Neural crest cell (in vitro differentiated cells): ENCODE measurements around the gene ACSS1. TPM values are rescaled to one million over a fixed set of nuclear protein-coding genes. Genes with fewer than 3 reads are reported as not detected.

Experiments
- DNase-seq: peaks from one replicate; pipeline ENCODE4 v3.0.0; 2021; ENCODE audit warnings: low read depth, mixed read lengths, low spot score
- H3K27ac Mint-ChIP-seq: one replicate; pipeline ENCODE4 v1.8.0; 2021; ENCODE audit warnings: mild to moderate bottlenecking, mixed read lengths; ENCODE audit not compliant: unreplicated experiment
- H3K27me3 Mint-ChIP-seq: 2 replicates; pipeline ENCODE4 v1.8.0; 2021; ENCODE audit warnings: low read depth, mild to moderate bottlenecking, mixed read lengths
- H3K36me3 Mint-ChIP-seq: 2 replicates; pipeline ENCODE4 v1.8.0; 2021; ENCODE audit warnings: low read depth, mild to moderate bottlenecking, mixed read lengths
- H3K4me1 Mint-ChIP-seq: 2 replicates; pipeline ENCODE4 v1.8.0; 2021; ENCODE audit warnings: mixed read lengths
- H3K4me3 Mint-ChIP-seq: one replicate; pipeline ENCODE4 v1.8.0; 2021; ENCODE audit warnings: mild to moderate bottlenecking, mixed read lengths
- H3K9me3 Mint-ChIP-seq: 2 replicates; pipeline ENCODE4 v1.8.0; 2021; ENCODE audit warnings: mixed read lengths
- CTCF ChIP-seq: fragments of 200-600 bp; sonication (generic); conservative IDR thresholded peaks from 2 replicates; pipeline ENCODE4 v1.5.0; 2021; ENCODE audit warnings: antibody characterized with exemption, mild to moderate bottlenecking
- total RNA-seq: library from RNA; stranded (reverse); gene quantifications from 2 replicates; pipeline ENCODE4 v1.2.1, GENCODE V29; 2021

Gene ACSS1
- total RNA-seq, 1 donor from 2014 or later, result 14.0 TPM

DNA sequence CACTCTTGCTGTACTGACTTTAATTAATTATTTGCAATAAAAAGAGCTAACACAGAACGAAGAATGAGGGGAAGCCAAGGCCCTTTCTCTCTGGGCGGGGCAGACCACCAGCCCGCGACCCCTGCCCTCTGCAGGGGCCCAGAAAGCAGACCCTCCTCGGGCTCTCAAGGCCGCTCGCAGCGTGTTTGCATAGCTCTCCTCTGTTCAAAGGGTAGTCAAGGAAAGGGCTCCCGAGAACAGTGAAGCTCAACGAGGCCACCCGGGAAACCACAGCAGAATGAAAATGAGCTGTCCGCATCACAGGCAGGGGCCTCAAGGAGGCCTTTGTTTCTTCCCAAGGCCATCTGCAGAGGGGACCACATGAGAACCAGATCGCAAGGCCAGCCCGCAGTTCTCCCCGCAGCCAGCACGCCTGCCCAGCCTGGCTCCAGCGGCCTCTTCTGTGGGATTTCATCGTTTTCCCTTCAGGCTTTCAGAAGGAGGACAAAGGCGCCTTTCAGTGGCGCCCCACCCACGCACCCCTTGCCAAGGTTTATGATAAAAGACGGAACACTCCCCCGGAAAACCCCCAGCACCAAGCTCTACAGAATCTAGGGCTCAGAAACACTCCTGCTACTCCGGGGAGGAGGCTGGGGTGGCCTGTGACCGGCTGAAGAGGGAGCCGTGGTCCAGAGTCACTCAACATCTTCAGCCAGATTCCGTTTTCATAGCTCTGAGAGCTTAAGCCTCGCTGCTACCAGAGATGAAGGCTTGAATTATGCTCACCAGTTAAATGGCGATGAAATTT lies 25.3 kb downstream of the ACSS1 start:
- H3K36me3 Mint-ChIP-seq, result no peaks in the 10 kb centered on the region
- H3K9me3 Mint-ChIP-seq, result no peaks in the 10 kb centered on the region
- peak overlapping the region; percentile 97 for H3K27ac Mint-ChIP-seq
- peak; percentile 68 for DNase-seq
- no peak for TF ChIP-seq CTCF
- peak overlapping the region; percentile 77 for H3K4me3 Mint-ChIP-seq
- H3K4me1 Mint-ChIP-seq, result peaks cover 76% of the 10 kb centered on the region
- H3K27me3 Mint-ChIP-seq, result no peaks in the 10 kb centered on the region

DNA sequence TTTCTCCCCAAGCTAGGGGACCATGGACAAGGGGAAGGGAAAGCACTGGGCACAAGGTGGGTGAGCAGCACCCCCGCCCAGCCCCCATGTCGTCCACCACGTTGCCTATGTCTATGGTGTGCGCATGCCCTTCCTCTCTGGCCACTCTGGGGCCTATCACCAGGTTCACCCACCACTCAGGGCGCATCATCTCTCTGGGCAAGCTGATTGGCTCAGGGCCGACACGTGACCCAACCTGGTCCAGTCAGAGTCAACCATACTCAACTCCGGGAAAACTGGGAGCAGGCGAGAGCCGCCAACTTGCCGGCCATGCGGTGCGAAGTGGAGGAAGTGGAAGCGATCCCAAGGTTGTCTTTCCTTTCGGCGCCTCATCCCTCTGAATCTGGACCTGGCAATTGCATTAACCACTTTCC lies 25.9 kb downstream of the ACSS1 start:
- Mint-ChIP-seq H3K27me3 (peaks cover 3% of the 10 kb centered on the region), H3K9me3 (no peaks in the 10 kb centered on the region), H3K36me3 (no peaks in the 10 kb centered on the region), H3K4me3 (peak overlapping the region; percentile 77), H3K4me1 (peaks cover 73% of the 10 kb centered on the region), H3K27ac (peak overlapping the region; percentile 97)
- no peak for TF ChIP-seq CTCF
- peak; percentile 41 for DNase-seq

DNA sequence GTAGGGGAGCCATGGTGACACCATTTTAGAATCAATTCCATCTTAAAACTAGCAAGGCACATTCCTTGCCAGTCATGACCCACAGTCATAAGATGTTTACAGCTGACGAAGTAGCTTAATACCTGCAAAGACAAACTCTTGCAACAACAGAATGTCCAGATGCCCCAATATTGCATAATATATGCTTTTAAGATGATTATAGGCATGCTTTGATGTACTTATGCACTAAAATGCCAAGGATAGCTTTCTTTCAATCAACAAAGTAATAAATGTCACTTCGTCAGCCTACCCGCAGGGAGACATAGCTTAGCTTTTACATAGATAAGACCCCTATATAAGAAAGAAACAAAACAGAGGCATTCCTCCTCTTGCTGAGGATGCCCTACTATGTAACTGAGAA lies 26.7 kb downstream of the ACSS1 start:
- H3K27ac Mint-ChIP-seq, result peak overlapping the region; percentile 97
- peaks cover 3% of the 10 kb centered on the region for H3K27me3 Mint-ChIP-seq
- DNase-seq, result no peak
- TF ChIP-seq CTCF, result no peak
- H3K36me3 Mint-ChIP-seq, result no peaks in the 10 kb centered on the region
- H3K4me1 Mint-ChIP-seq, result peaks cover 64% of the 10 kb centered on the region
- no peaks in the 10 kb centered on the region for H3K9me3 Mint-ChIP-seq
- H3K4me3 Mint-ChIP-seq, result no peak overlapping the region

- DNase-seq, result no peak
- peaks cover 3% of the 10 kb centered on the region for H3K27me3 Mint-ChIP-seq
- H3K9me3 Mint-ChIP-seq, result no peaks in the 10 kb centered on the region
- H3K4me1 Mint-ChIP-seq, result peaks cover 59% of the 10 kb centered on the region
- no peaks in the 10 kb centered on the region for H3K36me3 Mint-ChIP-seq
- TF ChIP-seq CTCF, result no peak
- peak overlapping the region; percentile 97 for H3K27ac Mint-ChIP-seq
- H3K4me3 Mint-ChIP-seq, result no peak overlapping the region
Measured at GRCh38 chr20:25030649-25031207, 27.2 kb downstream of the ACSS1 start.

GRCh38 chr20:25030007-25030648 lies 27.8 kb downstream of the ACSS1 start:
- Mint-ChIP-seq H3K27ac (peak overlapping the region; percentile 79), H3K4me1 (peaks cover 54% of the 10 kb centered on the region), H3K36me3 (no peaks in the 10 kb centered on the region), H3K4me3 (no peak overlapping the region), H3K27me3 (peaks cover 3% of the 10 kb centered on the region), H3K9me3 (no peaks in the 10 kb centered on the region)
- no peak for TF ChIP-seq CTCF
- DNase-seq, result no peak
